Measurements from ENCODE around the gene MYH14. TPM values are rescaled to one million over a fixed set of nuclear protein-coding genes. Genes with fewer than 3 reads are reported as not detected.

The MYH14 gene
- total RNA-seq, 2 experiments from 2014 or later = not detected

DNA sequence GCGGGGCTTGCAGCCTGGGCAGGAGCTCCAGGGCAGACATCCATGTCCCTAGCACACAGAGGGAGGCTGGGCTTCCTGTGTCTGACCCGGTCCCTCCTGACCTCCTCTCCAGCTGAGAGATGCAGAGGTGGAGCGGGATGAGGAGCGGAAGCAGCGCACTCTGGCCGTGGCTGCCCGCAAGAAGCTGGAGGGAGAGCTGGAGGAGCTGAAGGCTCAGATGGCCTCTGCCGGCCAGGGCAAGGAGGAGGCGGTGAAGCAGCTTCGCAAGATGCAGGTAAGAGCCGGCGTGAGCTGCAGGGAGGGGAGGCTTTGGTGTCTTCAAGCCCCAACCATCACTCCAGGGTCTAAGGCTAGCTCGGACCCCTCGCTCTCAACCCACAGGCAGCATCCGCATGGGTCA is 87.4 kb downstream of the MYH14 start:
- peaks cover 11% of the 10 kb centered on the region for H3K9me3 Mint-ChIP-seq
- no peak for DNase-seq
- ATAC-seq = no peak
- intact Hi-C loops (cut with micrococcal nuclease) = no loop called here
- TF ChIP-seq, protein P1, sequence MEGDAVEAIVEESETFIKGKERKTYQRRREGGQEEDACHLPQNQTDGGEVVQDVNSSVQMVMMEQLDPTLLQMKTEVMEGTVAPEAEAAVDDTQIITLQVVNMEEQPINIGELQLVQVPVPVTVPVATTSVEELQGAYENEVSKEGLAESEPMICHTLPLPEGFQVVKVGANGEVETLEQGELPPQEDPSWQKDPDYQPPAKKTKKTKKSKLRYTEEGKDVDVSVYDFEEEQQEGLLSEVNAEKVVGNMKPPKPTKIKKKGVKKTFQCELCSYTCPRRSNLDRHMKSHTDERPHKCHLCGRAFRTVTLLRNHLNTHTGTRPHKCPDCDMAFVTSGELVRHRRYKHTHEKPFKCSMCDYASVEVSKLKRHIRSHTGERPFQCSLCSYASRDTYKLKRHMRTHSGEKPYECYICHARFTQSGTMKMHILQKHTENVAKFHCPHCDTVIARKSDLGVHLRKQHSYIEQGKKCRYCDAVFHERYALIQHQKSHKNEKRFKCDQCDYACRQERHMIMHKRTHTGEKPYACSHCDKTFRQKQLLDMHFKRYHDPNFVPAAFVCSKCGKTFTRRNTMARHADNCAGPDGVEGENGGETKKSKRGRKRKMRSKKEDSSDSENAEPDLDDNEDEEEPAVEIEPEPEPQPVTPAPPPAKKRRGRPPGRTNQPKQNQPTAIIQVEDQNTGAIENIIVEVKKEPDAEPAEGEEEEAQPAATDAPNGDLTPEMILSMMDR (IDR thresholded peaks at IDR 0.05) = no peak
- H3K4me1 Mint-ChIP-seq (ENCODE audit: low read depth) = no peaks in the 10 kb centered on the region
- H3K36me3 Mint-ChIP-seq (ENCODE audit: low read depth) = no peaks in the 10 kb centered on the region
- H3K27me3 Mint-ChIP-seq = peaks cover 34% of the 10 kb centered on the region
- H3K4me3 Mint-ChIP-seq = no peak overlapping the region
- ChIA-PET CTCF (interaction anchor here (1.0 to 1.2 kb wide), 2 partner anchors 32 to 38 kb away, joined by 3 read pairs; no protein-coding TSS in a partner anchor), POLR2A (interaction anchor here (0.6 kb wide), 1 partner anchor 939 kb away, joined by 3 read pairs; no protein-coding TSS in a partner anchor)
- no peak overlapping the region for H3K27ac Mint-ChIP-seq

DNA sequence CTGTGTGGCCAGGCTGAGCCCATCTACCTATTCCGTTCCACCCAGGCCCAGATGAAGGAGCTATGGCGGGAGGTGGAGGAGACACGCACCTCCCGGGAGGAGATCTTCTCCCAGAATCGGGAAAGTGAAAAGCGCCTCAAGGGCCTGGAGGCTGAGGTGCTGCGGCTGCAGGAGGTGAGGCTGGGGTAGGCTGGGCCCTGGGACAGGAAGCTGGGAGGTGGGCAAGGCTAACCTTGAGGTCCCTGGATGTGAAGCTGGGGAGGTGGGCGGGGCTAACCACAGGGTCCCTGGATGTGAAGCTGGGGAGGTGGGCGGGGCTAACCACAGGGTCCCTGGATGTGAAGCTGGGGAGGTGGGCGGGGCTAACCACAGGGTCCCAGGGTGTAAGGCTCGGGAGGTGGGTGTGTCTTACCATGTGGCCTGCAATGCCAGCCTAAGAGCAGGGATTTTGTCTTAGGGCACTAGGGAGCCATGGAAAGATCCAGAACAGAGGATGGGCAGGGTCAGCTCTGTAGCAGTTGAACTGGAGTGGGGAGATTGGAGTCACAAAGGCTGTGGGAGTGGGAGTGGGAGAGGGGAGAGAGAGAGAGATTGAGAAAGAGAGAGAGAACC is 88.9 kb downstream of the MYH14 start:
- Mint-ChIP-seq H3K27me3 (peaks cover 34% of the 10 kb centered on the region), H3K4me1 (ENCODE audit: low read depth) (no peaks in the 10 kb centered on the region), H3K4me3 (no peak overlapping the region), H3K9me3 (no peaks in the 10 kb centered on the region), H3K36me3 (ENCODE audit: low read depth) (no peaks in the 10 kb centered on the region), H3K27ac (no peak overlapping the region)
- ATAC-seq = no peak
- ChIA-PET CTCF (no interaction called here), POLR2A (no interaction called here)
- intact Hi-C loops (cut with micrococcal nuclease) = no loop called here
- no peak for DNase-seq
- TF ChIP-seq, protein P1 (IDR thresholded peaks at IDR 0.05) = no peak

- H3K4me1 Mint-ChIP-seq (ENCODE audit: low read depth) = no peaks in the 10 kb centered on the region
- DNase-seq = no peak
- TF ChIP-seq, protein P1 (IDR thresholded peaks at IDR 0.05) = no peak
- POLR2A ChIA-PET = no interaction called here
- intact Hi-C loops (cut with micrococcal nuclease) = no loop called here
- no peak for ATAC-seq
- H3K4me3 Mint-ChIP-seq = no peak overlapping the region
- CTCF ChIA-PET = no interaction called here
- H3K27ac Mint-ChIP-seq = no peak overlapping the region
- H3K36me3 Mint-ChIP-seq (ENCODE audit: low read depth) = no peaks in the 10 kb centered on the region
- H3K27me3 Mint-ChIP-seq = peaks cover 28% of the 10 kb centered on the region
- H3K9me3 Mint-ChIP-seq = no peaks in the 10 kb centered on the region
Observed at GRCh38 chr19:50293263-50294004, 90.0 kb downstream of the MYH14 start.

DNA sequence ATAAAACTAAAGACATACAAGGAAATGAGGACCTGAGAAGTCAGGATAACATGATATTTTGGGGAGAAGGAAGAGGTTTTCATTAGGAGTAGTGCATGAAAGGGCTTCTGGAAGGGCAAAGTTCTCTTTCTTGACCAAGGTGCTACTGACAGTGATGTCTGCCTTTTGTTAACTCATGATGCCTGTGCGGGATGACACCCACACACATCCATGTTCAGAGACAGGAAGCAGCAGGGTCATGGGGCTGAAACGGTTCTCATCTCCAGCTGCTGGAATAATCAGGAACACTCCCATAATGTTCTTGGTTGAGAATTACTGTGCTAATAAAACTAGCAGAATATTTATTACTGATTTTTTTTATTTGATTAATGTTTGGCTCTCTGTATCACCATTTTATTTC is 96.6 kb downstream of the MYH14 start:
- Mint-ChIP-seq H3K36me3 (ENCODE audit: low read depth) (no peaks in the 10 kb centered on the region), H3K27me3 (peaks cover 30% of the 10 kb centered on the region), H3K4me1 (ENCODE audit: low read depth) (peaks cover 14% of the 10 kb centered on the region), H3K27ac (no peak overlapping the region), H3K9me3 (peaks cover 2% of the 10 kb centered on the region), H3K4me3 (no peak overlapping the region)
- TF ChIP-seq, protein P1 (IDR thresholded peaks at IDR 0.05) = no peak
- CTCF ChIA-PET = interaction anchor here (1.3 kb wide), 1 partner anchor 28 kb away, joined by 3 read pairs; no protein-coding TSS in a partner anchor
- intact Hi-C loops (cut with micrococcal nuclease) = no loop called here
- POLR2A ChIA-PET = no interaction called here
- no peak for DNase-seq
- ATAC-seq = no peak
